GM19372 (cell line): ENCODE results near the gene APOE.
A peak's percentile ranks its signal among the peaks of the same experiment; 100 is the strongest.

Experiments used
- ATAC-seq: cut with Tn5 transposase; IDR thresholded peaks from one replicate; pipeline ENCODE4 v1.9.1; 2021; ENCODE audit warnings: mild to moderate bottlenecking, low read depth, moderate library complexity; ENCODE audit not compliant: unreplicated experiment

Gene APOE

DNA sequence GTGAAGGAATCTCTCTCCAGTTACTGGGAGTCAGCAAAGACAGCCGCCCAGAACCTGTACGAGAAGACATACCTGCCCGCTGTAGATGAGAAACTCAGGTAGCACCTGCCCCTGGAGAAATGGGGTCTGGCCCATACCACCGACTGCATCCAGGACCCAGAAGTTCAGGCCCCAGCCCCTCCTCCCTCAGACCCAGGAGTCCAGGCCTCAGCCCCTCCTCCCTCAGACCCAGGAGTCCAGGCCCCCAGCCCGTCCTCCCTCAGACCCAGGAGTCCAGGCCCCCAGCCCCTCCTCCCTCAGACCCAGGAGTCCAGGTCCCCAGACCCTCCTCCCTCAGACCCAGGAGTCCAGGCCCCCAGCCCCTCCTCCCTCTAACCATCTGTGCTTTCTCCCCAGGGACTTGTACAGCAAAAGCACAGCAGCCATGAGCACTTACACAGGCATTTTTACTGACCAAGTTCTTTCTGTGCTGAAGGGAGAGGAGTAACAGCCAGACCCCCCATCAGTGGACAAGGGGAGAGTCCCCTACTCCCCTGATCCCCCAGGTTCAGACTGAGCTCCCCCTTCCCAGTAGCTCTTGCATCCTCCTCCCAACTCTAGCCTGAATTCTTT lies 43.3 kb downstream of the APOE start:
- ATAC-seq: no peak

DNA sequence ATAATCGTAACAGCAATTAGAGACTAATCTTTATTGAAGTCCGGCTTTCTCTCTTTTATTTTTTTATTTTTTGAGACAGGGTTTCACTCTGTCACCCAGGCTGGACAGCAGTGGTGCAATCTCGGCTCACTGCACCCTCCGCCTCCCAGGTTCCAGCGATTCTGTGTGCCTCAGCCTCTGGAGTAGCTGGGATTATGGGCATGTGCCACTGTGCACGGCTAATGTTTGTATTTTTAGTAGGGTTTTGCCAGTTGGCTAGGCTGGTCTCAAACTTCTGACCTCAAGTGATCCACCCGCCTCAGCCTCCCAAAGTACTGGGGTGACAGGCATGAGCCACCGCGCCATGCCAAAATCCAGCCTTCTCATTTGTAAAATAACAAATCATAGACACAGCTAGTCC lies 44.0 kb downstream of the APOE start:
- no peak for ATAC-seq

DNA sequence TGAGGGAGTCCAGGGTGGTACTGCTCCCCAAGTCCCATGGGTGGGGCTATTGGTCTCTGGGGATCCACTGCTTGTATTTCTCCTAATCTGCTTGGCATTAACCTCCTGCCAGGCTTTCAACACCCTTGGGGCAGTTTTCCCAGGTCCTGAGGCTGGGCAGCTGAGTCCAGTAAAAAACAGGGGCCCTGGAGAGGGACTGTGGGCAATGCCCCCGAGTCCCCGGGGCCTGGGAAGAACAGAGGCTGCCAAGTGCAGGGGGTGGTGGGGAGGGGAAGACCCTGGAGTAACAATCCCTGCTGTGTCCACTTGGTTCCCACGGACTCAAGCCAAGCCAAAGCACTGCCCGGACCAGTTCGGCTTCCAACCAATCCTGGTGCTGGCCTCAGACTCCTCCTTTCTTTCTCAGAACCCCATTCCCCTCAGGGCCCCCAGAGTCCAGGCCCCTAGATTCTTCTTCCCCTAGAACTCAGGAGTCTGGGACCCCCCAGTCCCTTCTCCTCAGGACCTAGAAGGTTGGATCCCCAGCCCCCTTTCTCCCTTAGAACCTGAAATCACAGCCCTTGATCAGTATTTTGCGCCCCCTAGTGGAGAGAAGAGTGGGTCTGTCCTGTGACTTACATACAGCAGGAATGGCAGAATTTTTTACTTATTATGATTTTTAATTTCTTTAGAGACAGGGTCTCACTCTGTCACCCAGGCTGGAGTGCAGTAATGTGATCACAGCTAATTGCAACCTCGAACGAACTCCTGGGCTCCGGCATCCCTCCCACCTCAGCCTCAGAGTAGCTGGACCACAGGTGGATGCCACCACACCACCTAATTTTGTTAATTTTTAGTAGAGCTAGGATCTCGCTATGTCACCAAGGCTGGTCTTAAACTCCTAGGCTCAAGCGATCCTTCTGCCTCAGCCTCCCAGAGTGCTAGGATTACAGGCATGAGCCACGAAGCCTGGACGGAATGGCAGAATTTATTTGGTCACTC lies 45.9 kb downstream of the APOE start:
- ATAC-seq: no peak

DNA sequence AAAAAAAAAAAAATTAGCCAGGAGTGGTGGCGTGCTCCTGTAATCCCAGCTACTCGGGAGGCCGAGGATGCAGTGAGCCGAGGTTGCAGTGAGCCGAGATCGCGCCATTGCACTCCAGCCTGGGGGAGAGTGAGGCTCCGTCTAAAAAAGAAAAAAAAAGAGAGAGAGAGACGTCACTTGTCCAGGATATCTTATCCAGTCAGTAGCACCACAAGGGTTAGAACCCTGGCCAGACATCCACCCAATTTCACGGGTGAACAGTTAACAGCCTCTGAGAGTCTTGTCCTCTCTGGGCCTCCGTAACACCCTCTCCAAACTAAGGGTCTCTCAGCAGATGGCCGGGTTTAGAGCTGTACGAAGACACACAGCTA lies 48.7 kb downstream of the APOE start:
- ATAC-seq: no peak

DNA sequence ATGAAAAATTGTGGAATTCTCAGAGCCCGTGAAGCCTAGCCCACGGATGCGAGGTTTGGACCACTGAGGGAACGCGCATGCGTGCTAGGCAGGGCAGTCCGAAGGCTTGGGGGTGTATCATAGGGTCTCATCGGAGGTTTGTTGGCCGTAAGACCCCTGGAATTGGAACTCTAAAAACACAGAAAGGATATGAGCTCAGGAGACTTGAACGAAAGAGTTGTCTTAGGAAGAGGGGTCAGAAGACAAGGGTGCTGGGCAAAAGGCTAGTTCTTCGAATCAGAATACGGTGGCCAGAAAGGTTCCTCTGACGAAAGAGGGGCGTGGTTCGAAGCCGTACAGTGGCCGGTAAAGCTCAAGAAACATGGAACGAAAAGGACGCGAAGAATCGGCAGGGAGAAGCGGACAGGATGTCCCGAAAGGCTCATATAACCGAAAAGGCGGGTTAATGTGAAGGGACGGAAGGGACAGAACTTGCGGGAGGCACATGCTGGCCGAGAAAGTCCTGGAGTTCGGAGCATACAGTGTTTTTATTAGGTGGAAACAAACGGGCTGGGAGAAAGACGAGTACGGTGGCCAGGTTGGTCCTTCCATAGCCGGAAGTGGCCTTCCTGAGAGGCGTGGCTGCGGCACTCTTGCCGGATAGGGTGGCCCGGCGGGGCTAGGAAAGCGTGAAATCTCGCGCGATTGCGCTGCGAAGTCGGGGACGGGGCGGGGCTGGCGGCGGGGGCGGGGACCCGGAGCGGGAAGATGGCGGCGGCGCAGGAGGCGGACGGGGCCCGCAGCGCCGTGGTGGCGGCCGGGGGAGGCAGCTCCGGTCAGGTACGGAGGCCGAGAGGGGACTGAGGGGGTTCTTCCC lies 49.3 kb downstream of the APOE start, which contains the start of gene CLPTM1:
TSS of gene CLPTM1 (plus strand) at position 732 of the 856 bp plus-strand sequence. CDS start at position 748, 16 bp downstream.
- peak; percentile 85 for ATAC-seq

DNA sequence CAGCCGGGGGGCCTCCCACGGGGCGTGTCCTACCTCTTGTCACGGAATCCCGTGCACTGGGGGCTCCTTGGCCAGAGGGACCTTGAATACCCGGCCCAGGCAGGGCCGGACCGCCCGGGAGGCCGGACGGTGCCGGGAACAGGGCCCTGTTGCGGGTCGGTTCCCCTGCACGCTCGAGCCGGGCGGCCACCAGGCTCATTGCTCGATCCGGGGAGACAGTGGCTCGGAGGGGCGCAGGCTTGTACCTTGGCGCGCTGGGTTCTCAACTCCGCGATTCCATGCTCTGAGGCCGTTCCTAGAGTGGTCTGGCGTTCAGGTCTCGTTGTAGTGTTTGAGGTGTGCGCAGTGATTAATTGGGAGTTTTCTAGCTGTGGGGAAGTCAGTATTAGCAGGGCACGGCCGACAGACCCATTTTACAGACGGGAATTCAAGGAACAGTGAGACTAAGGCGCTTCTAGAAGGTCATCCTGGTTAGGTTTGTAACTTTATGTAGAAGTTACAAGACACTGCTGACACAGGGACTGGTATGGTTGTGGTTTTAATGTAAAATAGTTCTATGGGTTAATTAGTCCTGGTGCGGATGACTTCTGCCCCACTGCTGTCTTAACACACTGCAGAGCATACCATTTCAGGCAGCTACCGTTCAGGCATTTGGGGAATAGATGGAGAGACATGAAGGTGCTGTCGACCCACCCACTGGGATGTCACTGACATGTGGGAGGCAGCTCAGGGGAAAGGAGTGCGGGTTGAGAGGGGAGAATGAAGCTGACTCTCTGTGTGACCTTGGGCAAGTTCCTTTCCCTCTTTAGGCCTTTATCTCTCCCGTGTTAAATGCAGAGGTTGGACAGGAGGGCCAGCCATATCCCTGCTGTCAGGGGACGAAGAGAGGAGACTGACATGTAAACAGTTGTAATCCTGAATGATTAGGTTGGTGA lies 50.2 kb downstream of the APOE start:
- ATAC-seq: no peak

DNA sequence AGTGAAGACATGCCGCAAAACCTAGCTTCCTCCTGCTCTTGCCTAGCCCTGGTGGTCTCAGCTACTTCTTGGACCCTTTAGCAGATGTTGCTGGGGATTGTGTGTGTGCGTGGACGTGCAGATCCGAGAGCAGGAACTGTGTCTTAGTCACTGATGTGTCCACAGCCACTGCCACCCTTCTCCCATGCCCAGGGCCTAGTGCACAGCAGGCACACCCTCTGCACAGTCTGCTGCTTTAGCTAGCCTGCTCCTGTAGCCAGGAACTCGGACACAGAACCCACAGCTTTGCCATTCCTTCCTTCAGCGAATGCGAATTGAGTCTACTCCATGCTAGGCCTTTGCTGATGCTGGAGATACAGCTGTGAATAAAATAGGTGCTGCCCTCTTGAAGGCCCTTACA lies 51.9 kb downstream of the APOE start:
- no peak for ATAC-seq

DNA sequence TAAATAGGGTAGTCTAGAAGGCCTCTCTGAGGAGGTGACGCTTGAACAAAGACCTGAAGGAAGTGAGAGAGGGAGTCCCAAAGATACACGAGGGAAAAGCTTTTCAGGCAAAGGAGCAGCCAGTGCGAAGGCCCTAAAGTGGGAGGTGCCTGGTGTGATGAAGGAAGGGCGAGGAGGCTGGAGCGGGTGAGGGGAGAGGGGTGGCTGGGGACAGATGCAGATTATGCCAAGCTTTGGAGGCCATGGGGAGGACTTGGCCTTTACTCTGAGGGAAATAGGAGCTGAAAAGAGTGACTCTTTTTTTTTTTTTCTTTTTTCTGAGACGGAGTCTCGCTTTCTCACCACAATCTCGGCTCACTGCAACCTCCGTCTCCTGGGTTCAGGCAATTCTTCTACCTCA lies 52.5 kb downstream of the APOE start:
- ATAC-seq: no peak
